ENCODE results near the gene CCNK.

DNA sequence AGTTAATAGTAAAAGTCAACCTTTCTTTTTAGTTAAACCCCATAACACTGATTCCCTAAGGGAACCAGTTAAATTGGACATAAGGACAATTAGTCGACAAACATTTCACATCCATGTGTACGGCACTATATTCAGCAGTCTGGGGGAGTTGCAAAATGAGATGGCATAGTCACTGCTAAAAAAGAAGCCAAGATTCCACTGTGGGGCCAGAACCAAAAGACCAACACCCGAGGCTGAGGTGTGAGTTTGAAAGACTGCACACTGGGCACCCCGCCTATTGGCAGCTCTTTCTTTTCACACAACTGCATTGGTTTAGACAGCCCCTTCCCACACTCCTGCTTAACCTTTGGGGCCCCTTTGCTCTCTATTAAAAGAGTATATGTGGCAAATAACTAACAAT is 17.2 kb upstream of the CCNK start:
- TF ChIP-seq POLR2A (IDR thresholded peaks at IDR 0.05; ENCODE audit: low read length) = no peak
- no peak for TF ChIP-seq GATA1 (IDR thresholded peaks at IDR 0.05; ENCODE audit: low read depth, low read length)
